ENCODE results near the gene DNAJB12. TPM values are rescaled to one million over a fixed set of nuclear protein-coding genes. Genes with fewer than 3 reads are reported as not detected.

Gene DNAJB12
- total RNA-seq, 1 donor from 2014 or later, result 29.7 TPM

- intact Hi-C loops (cut with DNase I), result loop anchor here (5.0 kb wide), 3 partner anchors 44 to 104 kb away; partner anchors contain the start of genes ANAPC16 and ASCC1
- no peak for DNase-seq (ENCODE audit: extremely low spot score in 2 of 2)
- peaks cover 93% of the 10 kb centered on the region for H3K4me1 ChIP-seq
- no peaks in the 10 kb centered on the region for H3K36me3 ChIP-seq
- TF ChIP-seq POLR2AphosphoS5 (IDR thresholded peaks at IDR 0.05; ENCODE audit: insufficient read depth in 1 of 2, low read depth in 1 of 2) (no peak), CTCF (IDR thresholded peaks at IDR 0.05) (no peak), POLR2A (IDR thresholded peaks at IDR 0.05) (no peak)
- no peak overlapping the region for H3K4me3 ChIP-seq
- H3K27me3 ChIP-seq, result no peaks in the 10 kb centered on the region
- H3K9me3 ChIP-seq, result no peaks in the 10 kb centered on the region
- H3K27ac ChIP-seq, result peak overlapping the region; percentile 95
Measured at GRCh38 chr10:72321248-72322029, 33.3 kb downstream of the DNAJB12 start.

- peak in 1 of 2 donors; percentile 2 for TF ChIP-seq POLR2A (IDR thresholded peaks at IDR 0.05)
- no peak for TF ChIP-seq CTCF (IDR thresholded peaks at IDR 0.05)
- peak; percentile 73 to 77 for TF ChIP-seq POLR2AphosphoS5 (IDR thresholded peaks at IDR 0.05; ENCODE audit: insufficient read depth in 1 of 2, low read depth in 1 of 2)
- peak overlapping the region; percentile 95 for H3K27ac ChIP-seq
- DNase-seq (ENCODE audit: extremely low spot score in 2 of 2), result peak in 1 of 2 donors; percentile 98
- H3K4me3 ChIP-seq, result no peak overlapping the region
- H3K36me3 ChIP-seq, result no peaks in the 10 kb centered on the region
- intact Hi-C loops (cut with DNase I), result loop anchor here (5.0 kb wide), 3 partner anchors 43 to 103 kb away; partner anchors contain the start of genes ANAPC16 and ASCC1
- H3K27me3 ChIP-seq, result no peaks in the 10 kb centered on the region
- no peaks in the 10 kb centered on the region for H3K9me3 ChIP-seq
- peaks cover 96% of the 10 kb centered on the region for H3K4me1 ChIP-seq
Measured at GRCh38 chr10:72320676-72321247, 34.0 kb downstream of the DNAJB12 start.

- Histone ChIP-seq H3K27me3 (no peaks in the 10 kb centered on the region), H3K4me1 (peaks cover 96% of the 10 kb centered on the region), H3K9me3 (no peaks in the 10 kb centered on the region), H3K36me3 (no peaks in the 10 kb centered on the region), H3K27ac (peak overlapping the region; percentile 95), H3K4me3 (peak overlapping the region; percentile 44 to 56)
- TF ChIP-seq POLR2A (IDR thresholded peaks at IDR 0.05) (peak in 1 of 2 donors; percentile 37), POLR2AphosphoS5 (IDR thresholded peaks at IDR 0.05; ENCODE audit: insufficient read depth in 1 of 2, low read depth in 1 of 2) (peak in 1 of 2 donors; percentile 80), CTCF (IDR thresholded peaks at IDR 0.05) (peak in 1 of 3 experiments; percentile 4)
- DNase-seq (ENCODE audit: extremely low spot score in 2 of 2), result peak in 1 of 2 donors; percentile 95
- intact Hi-C loops (cut with DNase I), result loop anchor here (5.0 kb wide), 3 partner anchors 42 to 102 kb away; partner anchors contain the start of genes ANAPC16 and ASCC1
Measured at GRCh38 chr10:72319416-72320254, 35.1 kb downstream of the DNAJB12 start.

GRCh38 chr10:72318418-72319262 is 36.1 kb downstream of the DNAJB12 start:
- no peak for DNase-seq (ENCODE audit: extremely low spot score in 2 of 2)
- Histone ChIP-seq H3K4me3 (peak overlapping the region; percentile 44 to 56), H3K4me1 (peaks cover 89% of the 10 kb centered on the region), H3K36me3 (no peaks in the 10 kb centered on the region), H3K9me3 (no peaks in the 10 kb centered on the region), H3K27ac (peak overlapping the region; percentile 95), H3K27me3 (no peaks in the 10 kb centered on the region)
- TF ChIP-seq CTCF (IDR thresholded peaks at IDR 0.05) (no peak), POLR2AphosphoS5 (IDR thresholded peaks at IDR 0.05; ENCODE audit: insufficient read depth in 1 of 2, low read depth in 1 of 2) (no peak), POLR2A (IDR thresholded peaks at IDR 0.05) (no peak)
- intact Hi-C loops (cut with DNase I), result no loop called here

All from vagina (tissue), 2 donors.